HepG2 (cell line): ENCODE data around the gene BDH2. TPM values are rescaled to one million over a fixed set of nuclear protein-coding genes. Genes with fewer than 3 reads are reported as not detected.

Experiments
- ATAC-seq: fragments of 200-7000 bp; cut with Tn5 transposase; 3 replicates; pipeline ENCODE4 v1.9.1; 2020; ENCODE audit warnings: mild to moderate bottlenecking, moderate library complexity
- BruUV-seq: library from RNA; stranded (reverse); fragments of 400-500 nt; replicated peaks from 2 replicates; lab custom pipeline; 2021; lab: Mats Ljungman, UMichigan
- CTCF ChIA-PET: fragments of 300-600 bp; formaldehyde crosslinking; extraction: SDS; loops from one replicate; lab custom pipeline; 2021; ENCODE audit warnings: low total read pairs, inconsistent platforms, low intra/inter-chr PET ratio; lab: Yijun Ruan, JAX
- POLR2A ChIA-PET: fragments of 350-600 bp; sonication (Branson Sonifier 250); formaldehyde crosslinking; loops from one replicate; lab custom pipeline; 2020; ENCODE audit warnings: antibody characterized with exemption, inconsistent platforms; lab: Yijun Ruan, JAX
- DNase-seq: peaks from one replicate; pipeline ENCODE4 v3.0.0-alpha.2; 2015; ENCODE audit warnings: low spot score
- FAIRE-seq: peaks from 3 replicates; lab custom pipeline; 2011; peaks lifted over from hg19 to GRCh38; lab: Jason Lieb, UNC
- H2AFZ ChIP-seq: one replicate; pipeline ENCODE4 v1.6.1; 2011; ENCODE audit warnings: low read length, inconsistent platforms
- H3K27ac ChIP-seq: fragments of 300-600 bp; 3 replicates; pipeline ENCODE4 v1.8.0; 2011; ENCODE audit warnings: mixed run types, mild to moderate bottlenecking, mixed read lengths, low read length, inconsistent platforms; ENCODE audit not compliant: insufficient read depth; ENCODE audit errors: extremely low read length
- H3K27me3 ChIP-seq, 2 experiments: fragments of 200-600 bp in 1 of 2; 2 replicates in 1 of 2; 3 replicates in 1 of 2; pipeline versions ENCODE4 v1.6.0 to v1.8.0; 2011; ENCODE audit warnings: low read length in 2 of 2, mild to moderate bottlenecking in 2 of 2, moderate library complexity in 2 of 2, inconsistent platforms in 1 of 2; ENCODE audit not compliant: insufficient read depth in 2 of 2, control insufficient read depth in 1 of 2
- H3K36me3 ChIP-seq, 2 experiments: fragments of 200-600 bp in 1 of 2; replicated peaks in 1 of 2; 2 replicates in 1 of 2; 3 replicates in 1 of 2; pipeline versions ENCODE4 v1.5.1 to v1.8.0; 2011; ENCODE audit warnings: low read length in 2 of 2, inconsistent platforms in 1 of 2; ENCODE audit not compliant: insufficient read depth in 2 of 2, control insufficient read depth in 1 of 2
- H3K4me1 ChIP-seq: 2 replicates; pipeline ENCODE4 v1.5.1; 2012; ENCODE audit warnings: low read length, inconsistent platforms; ENCODE audit not compliant: insufficient read depth
- H3K4me2 ChIP-seq: 2 replicates; pipeline ENCODE4 v1.6.0; 2011; ENCODE audit warnings: low read depth, low read length, inconsistent platforms
- H3K4me3 ChIP-seq, 3 experiments: fragments of 200-600 bp in 1 of 3; sonication (generic), shearing (Covaris generic) in 1 of 3; replicated peaks in 1 of 3; 2 replicates each; pipeline ENCODE4 v1.5.1; 2011 to 2016; ENCODE audit warnings: low read length in 3 of 3, inconsistent platforms in 2 of 3, low read depth in 2 of 3, mild to moderate bottlenecking in 2 of 3, control low read depth in 1 of 3, mixed read lengths in 1 of 3; ENCODE audit not compliant: insufficient read depth in 1 of 3
- H3K79me2 ChIP-seq: one replicate; pipeline ENCODE4 v1.6.1; 2011; ENCODE audit warnings: low read length, inconsistent platforms; ENCODE audit not compliant: insufficient read depth
- H3K9ac ChIP-seq: 2 replicates; pipeline ENCODE4 v1.6.0; 2011; ENCODE audit warnings: mild to moderate bottlenecking, low read depth, low read length, inconsistent platforms; ENCODE audit not compliant: insufficient read depth
- H3K9me3 ChIP-seq: 2 replicates; pipeline ENCODE4 v1.5.1; 2012; ENCODE audit warnings: mild to moderate bottlenecking, low read length
- H4K20me1 ChIP-seq: 2 replicates; pipeline ENCODE4 v1.6.0; 2011; ENCODE audit warnings: inconsistent platforms, mild to moderate bottlenecking, low read length, moderate library complexity; ENCODE audit not compliant: insufficient read depth
- AGO2 ChIP-seq: fragments of 200-400 bp; formaldehyde crosslinking; optimal IDR thresholded peaks from 2 replicates; pipeline ENCODE3; 2017; ENCODE audit warnings: mild to moderate bottlenecking, low read depth, low read length, moderate library complexity
- CEBPB ChIP-seq: IDR thresholded peaks from 2 replicates; pipeline ENCODE4 v1.6.1; 2011; ENCODE audit warnings: low read depth, low read length, improper control_type of control experiment, borderline replicate concordance
- CEBPG ChIP-seq: IDR thresholded peaks from 2 replicates; pipeline ENCODE4 v1.6.1; 2016
- FOSL2 ChIP-seq: sonication (generic); formaldehyde crosslinking; IDR thresholded peaks from 2 replicates; pipeline ENCODE4 v1.4.0; 2020; ENCODE audit warnings: missing genetic modification reagents
- GATAD2A ChIP-seq: IDR thresholded peaks from 2 replicates; pipeline ENCODE4 v1.6.1; 2016
- MYPOP ChIP-seq: sonication (generic); formaldehyde crosslinking; IDR thresholded peaks from 2 replicates; pipeline ENCODE4 v1.8.1; 2023; ENCODE audit warnings: mild to moderate bottlenecking, moderate library complexity, missing genetic modification reagents
- POLR2A ChIP-seq, 2 experiments: IDR thresholded peaks; 2 replicates each; pipeline ENCODE4 v1.6.1; 2011; ENCODE audit warnings: low read depth in 2 of 2, low read length in 2 of 2, mild to moderate bottlenecking in 1 of 2, moderate library complexity in 1 of 2; ENCODE audit not compliant: insufficient read depth in 1 of 2
- RORA ChIP-seq: sonication (generic); formaldehyde crosslinking; IDR thresholded peaks from 2 replicates; pipeline ENCODE4 v1.5.0; 2020; ENCODE audit warnings: mild to moderate bottlenecking, missing genetic modification reagents, moderate library complexity
- ZBTB20 ChIP-seq: sonication (generic); formaldehyde crosslinking; IDR thresholded peaks from 2 replicates; pipeline ENCODE4 v1.8.1; 2023; ENCODE audit warnings: missing genetic modification reagents, low read depth, mild to moderate bottlenecking, borderline replicate concordance
- WGBS: methylation state at CpG from one replicate; pipeline ENCODE4 v1.1.6; 2017; ENCODE audit warnings: low lambda C conversion rate; 5-methylcytosine and 5-hydroxymethylcytosine counted together
- in situ Hi-C: cut with HindIII; loops from 2 replicates; pipeline ENCODE4 v1.10.0; 2017; ENCODE audit warnings: low pct_unique_long_range_greater_than_20kb; ENCODE audit not compliant: extremely low pct_ligation_motif_present
- intact Hi-C: fragments of 100-400 bp; cut with micrococcal nuclease; formaldehyde crosslinking; loops from one replicate; pipeline ENCODE4 v1.10.0; 2022; ENCODE audit not compliant: unreplicated experiment
- polyA plus RNA-seq, 8 experiments: library from polyadenylated mRNA; depleted of rRNA in 3 of 8; stranded (reverse) in 7 of 8; unstranded in 1 of 8; fragments of >200 nt; fragmentation: Illumina TruSeq in 4 of 8; extraction: Trizol in 4 of 8; gene quantifications; 2 replicates each; pipeline versions ENCODE4 v1.2.1 to v1.2.3, GENCODE V29; 2011 to 2016; ENCODE audit warnings: low read depth in 4 of 8, missing spikeins in 1 of 8, mixed read lengths in 1 of 8; ENCODE audit not compliant: insufficient read depth in 1 of 8
- total RNA-seq, 5 experiments: library from RNA; depleted of rRNA; stranded (reverse); fragments of >200 nt; fragmentation: Illumina TruSeq; extraction: Trizol; gene quantifications; 2 replicates each; pipeline ENCODE4 v1.2.3, GENCODE V29; 2016; ENCODE audit warnings: low read depth in 1 of 5
- TF ChIP-seq, protein P1 (sequence below): sonication (generic); formaldehyde crosslinking; IDR thresholded peaks from one replicate; pipeline ENCODE4 v1.5.1; 2020; ENCODE audit warnings: mild to moderate bottlenecking, missing genetic modification reagents; ENCODE audit errors: not compliant biosample characterization

BDH2 gene
- total and polyA plus RNA-seq, 2 of the 13 experiments (the other 11 are each of a cell fraction or from before 2014, with no cell fraction given), result 34.8 to 46.2 TPM

DNA sequence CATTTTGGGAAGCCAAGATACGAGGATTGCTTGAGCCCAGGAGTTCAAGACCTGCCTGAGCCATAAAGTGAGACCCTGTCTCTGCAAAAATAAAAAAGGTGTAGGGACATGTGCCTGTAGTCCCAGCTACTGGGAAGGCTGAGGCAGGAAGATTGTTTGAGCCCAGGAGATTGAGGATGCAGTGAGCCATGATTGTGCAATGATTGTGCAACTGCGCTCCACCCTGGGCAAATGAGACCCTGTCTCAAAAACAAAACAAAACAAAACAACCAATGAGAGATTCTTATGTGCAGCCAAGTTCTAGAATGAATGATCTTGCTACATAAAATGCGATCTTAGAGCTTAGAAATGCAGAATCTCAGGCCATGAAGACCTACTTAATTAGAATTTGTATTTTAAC, 45.6 kb downstream of the BDH2 start:
- TF ChIP-seq CEBPG (CRISPR knock-in tag) (peak; percentile 93), ZBTB20 (CRISPR knock-in tag) (no peak), CEBPB (peak; percentile 94), AGO2 (no peak), GATAD2A (CRISPR knock-in tag) (0 out of 2 replicates have a peak, but pooled peaks have one; percentile 16), POLR2A (IDR thresholded peaks at IDR 0.05; ENCODE audit: insufficient read depth in 1 of 2, low read depth in 2 of 2, low read length in 2 of 2) (no peak), FOSL2 (CRISPR knock-in tag) (0 out of 2 replicates have a peak, but pooled peaks have one; percentile 8), MYPOP (CRISPR knock-in tag) (no peak)
- H3K4me2 ChIP-seq, result no peak overlapping the region
- ATAC-seq (no peak; the same call in 2 of the 3 replicates), FAIRE-seq (no peak), DNase-seq (peak; percentile 4)
- H3K4me3 ChIP-seq, result no peak overlapping the region
- no peak overlapping the region for H3K27ac ChIP-seq
- intact Hi-C loops (no loop called here), in situ Hi-C loops (no loop called here)
- H3K79me2 ChIP-seq, result no peaks in the 10 kb centered on the region
- H3K9ac ChIP-seq, result no peak overlapping the region
- H4K20me1 ChIP-seq, result no peaks in the 10 kb centered on the region
- H3K4me1 ChIP-seq, result no peaks in the 10 kb centered on the region
- no peaks in the 10 kb centered on the region for H3K9me3 ChIP-seq
- ChIA-PET POLR2A (no interaction called here), CTCF (no interaction called here)
- 95% methylated on average over 3 of the region's 3 CpGs for WGBS
- H3K27me3 ChIP-seq, result no peaks in the 10 kb centered on the region
- peaks cover under 1 to 17% of the 10 kb centered on the region in 2 experiments; a peak in 4 of 5 replicates for H3K36me3 ChIP-seq
- no TSS peak for BruUV-seq
- no peak overlapping the region for H2AFZ ChIP-seq

DNA sequence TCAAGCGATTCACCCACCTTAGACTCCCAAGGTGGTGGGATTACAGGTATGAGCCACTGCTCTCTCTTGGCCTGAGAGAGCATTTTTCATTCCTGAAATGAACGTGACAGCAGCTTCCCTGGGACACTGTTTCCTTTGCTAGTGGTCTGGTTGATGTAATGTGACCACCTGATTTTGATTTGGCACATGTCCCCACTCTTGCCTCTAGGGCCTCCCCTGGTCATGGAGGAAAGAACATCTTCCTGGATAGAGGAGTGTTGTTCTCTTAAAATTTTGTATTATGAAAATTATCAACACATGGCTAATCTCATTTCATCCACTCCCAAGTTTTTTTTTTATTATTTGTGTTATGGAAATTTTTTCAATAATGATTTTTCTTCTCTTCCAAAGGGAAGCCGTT, 46.9 kb downstream of the BDH2 start:
- Histone ChIP-seq H3K4me2 (no peak overlapping the region), H3K9ac (no peak overlapping the region), H3K79me2 (no peaks in the 10 kb centered on the region), H4K20me1 (no peaks in the 10 kb centered on the region), H3K4me1 (no peaks in the 10 kb centered on the region), H3K4me3 (no peak overlapping the region), H3K27me3 (no peaks in the 10 kb centered on the region), H2AFZ (no peak overlapping the region), H3K27ac (no peak overlapping the region), H3K36me3 (peaks cover 2 to 28% of the 10 kb centered on the region in 2 experiments), H3K9me3 (no peaks in the 10 kb centered on the region)
- 97% methylated on average over 3 of the region's 3 CpGs for WGBS
- FAIRE-seq (no peak), ATAC-seq (no peak), DNase-seq (no peak)
- POLR2A ChIA-PET, result interaction anchor here (1.1 kb wide), 1 partner anchor 23 kb away, joined by 4 read pairs; no protein-coding TSS in a partner anchor
- no TSS peak for BruUV-seq
- intact Hi-C loops (no loop called here), in situ Hi-C loops (no loop called here)
- CTCF ChIA-PET, result no interaction called here
- TF ChIP-seq, protein P1, sequence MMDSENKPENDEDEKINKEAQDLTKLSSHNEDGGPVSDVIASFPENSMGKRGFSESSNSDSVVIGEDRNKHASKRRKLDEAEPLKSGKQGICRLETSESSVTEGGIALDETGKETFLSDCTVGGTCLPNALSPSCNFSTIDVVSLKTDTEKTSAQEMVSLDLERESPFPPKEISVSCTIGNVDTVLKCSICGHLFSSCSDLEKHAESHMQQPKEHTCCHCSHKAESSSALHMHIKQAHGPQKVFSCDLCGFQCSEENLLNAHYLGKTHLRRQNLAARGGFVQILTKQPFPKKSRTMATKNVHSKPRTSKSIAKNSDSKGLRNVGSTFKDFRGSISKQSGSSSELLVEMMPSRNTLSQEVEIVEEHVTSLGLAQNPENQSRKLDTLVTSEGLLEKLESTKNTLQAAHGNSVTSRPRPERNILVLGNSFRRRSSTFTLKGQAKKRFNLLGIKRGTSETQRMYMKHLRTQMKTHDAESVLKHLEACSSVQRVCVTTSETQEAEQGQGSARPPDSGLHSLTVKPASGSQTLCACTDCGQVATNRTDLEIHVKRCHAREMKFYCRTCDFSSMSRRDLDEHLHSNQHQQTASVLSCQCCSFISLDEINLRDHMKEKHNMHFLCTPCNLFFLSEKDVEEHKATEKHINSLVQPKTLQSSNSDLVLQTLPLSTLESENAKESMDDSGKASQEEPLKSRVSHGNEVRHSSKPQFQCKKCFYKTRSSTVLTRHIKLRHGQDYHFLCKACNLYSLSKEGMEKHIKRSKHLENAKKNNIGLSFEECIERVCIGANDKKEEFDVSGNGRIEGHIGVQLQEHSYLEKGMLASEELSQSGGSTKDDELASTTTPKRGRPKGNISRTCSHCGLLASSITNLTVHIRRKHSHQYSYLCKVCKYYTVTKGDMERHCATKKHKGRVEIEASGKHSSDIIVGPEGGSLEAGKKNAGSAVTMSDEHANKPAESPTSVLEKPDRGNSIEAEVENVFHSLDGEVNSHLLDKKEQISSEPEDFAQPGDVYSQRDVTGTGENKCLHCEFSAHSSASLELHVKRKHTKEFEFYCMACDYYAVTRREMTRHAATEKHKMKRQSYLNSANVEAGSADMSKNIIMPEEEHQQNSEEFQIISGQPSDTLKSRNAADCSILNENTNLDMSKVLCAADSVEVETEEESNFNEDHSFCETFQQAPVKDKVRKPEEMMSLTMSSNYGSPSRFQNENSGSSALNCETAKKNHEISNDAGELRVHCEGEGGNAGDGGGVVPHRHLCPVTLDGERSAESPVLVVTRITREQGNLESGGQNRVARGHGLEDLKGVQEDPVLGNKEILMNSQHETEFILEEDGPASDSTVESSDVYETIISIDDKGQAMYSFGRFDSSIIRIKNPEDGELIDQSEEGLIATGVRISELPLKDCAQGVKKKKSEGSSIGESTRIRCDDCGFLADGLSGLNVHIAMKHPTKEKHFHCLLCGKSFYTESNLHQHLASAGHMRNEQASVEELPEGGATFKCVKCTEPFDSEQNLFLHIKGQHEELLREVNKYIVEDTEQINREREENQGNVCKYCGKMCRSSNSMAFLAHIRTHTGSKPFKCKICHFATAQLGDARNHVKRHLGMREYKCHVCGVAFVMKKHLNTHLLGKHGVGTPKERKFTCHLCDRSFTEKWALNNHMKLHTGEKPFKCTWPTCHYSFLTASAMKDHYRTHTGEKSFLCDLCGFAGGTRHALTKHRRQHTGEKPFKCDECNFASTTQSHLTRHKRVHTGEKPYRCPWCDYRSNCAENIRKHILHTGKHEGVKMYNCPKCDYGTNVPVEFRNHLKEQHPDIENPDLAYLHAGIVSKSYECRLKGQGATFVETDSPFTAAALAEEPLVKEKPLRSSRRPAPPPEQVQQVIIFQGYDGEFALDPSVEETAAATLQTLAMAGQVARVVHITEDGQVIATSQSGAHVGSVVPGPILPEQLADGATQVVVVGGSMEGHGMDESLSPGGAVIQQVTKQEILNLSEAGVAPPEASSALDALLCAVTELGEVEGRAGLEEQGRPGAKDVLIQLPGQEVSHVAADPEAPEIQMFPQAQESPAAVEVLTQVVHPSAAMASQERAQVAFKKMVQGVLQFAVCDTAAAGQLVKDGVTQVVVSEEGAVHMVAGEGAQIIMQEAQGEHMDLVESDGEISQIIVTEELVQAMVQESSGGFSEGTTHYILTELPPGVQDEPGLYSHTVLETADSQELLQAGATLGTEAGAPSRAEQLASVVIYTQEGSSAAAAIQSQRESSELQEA (CRISPR knock-in tag), result no peak
- TF ChIP-seq RORA (CRISPR knock-in tag), result no peak
